CD4-positive, alpha-beta memory T cell (primary cell): ENCODE results near the gene TSR2. TPM values are rescaled to one million over a fixed set of nuclear protein-coding genes. Genes with fewer than 3 reads are reported as not detected.
A peak's percentile ranks its signal among the peaks of the same experiment; 100 is the strongest.

Source experiments
- CTCF ChIA-PET: fragments of 350-600 bp; sonication (Branson Sonifier 250); formaldehyde crosslinking; loops from one replicate; lab custom pipeline; 2021; ENCODE audit warnings: inconsistent platforms; ENCODE audit not compliant: partially characterized antibody; lab: Charles Lee
- POLR2A ChIA-PET: fragments of 350-600 bp; sonication (Branson Sonifier 250); formaldehyde crosslinking; loops from one replicate; lab custom pipeline; 2021; ENCODE audit not compliant: partially characterized antibody; lab: Charles Lee
- DNase-seq, 5 donors: peaks; one replicate each; pipeline versions ENCODE4 v3.0.0 to v3.0.0-alpha.2; 2020 to 2022; ENCODE audit warnings: mixed read lengths in 1 of 5
- H3K27ac ChIP-seq: one replicate; pipeline ENCODE4 v1.7.0; 2013; ENCODE audit warnings: low read depth, low read length
- H3K27me3 ChIP-seq: 2 replicates; pipeline ENCODE4 v1.7.0; 2013; ENCODE audit warnings: mild to moderate bottlenecking, low read length, moderate library complexity; ENCODE audit not compliant: insufficient read depth
- H3K36me3 ChIP-seq: 2 replicates; pipeline ENCODE4 v1.7.0; 2013; ENCODE audit warnings: mild to moderate bottlenecking, low read length, moderate library complexity; ENCODE audit not compliant: insufficient read depth
- H3K4me1 ChIP-seq: 2 replicates; pipeline ENCODE4 v1.7.0; 2013; ENCODE audit warnings: mild to moderate bottlenecking, low read length, moderate library complexity; ENCODE audit not compliant: insufficient read depth
- H3K4me3 ChIP-seq, 2 donors: one replicate each; pipeline ENCODE4 v1.7.0; 2013; ENCODE audit warnings: low read length in 2 of 2, mild to moderate bottlenecking in 1 of 2
- H3K9me3 ChIP-seq, 2 donors: one replicate each; pipeline ENCODE4 v1.7.0; 2013; ENCODE audit warnings: low read length in 2 of 2, control low read depth in 1 of 2; ENCODE audit not compliant: control insufficient read depth in 1 of 2
- H3K27ac Mint-ChIP-seq, 7 donors: one replicate each; pipeline ENCODE4 v1.8.0; 2020 to 2021; ENCODE audit warnings: mixed read lengths in 7 of 7, mild to moderate bottlenecking in 6 of 7, inconsistent platforms in 3 of 7, moderate library complexity in 3 of 7
- H3K27me3 Mint-ChIP-seq, 2 donors: one replicate each; pipeline ENCODE4 v1.8.0; 2020 to 2021; ENCODE audit warnings: mixed read lengths in 2 of 2
- H3K36me3 Mint-ChIP-seq, 2 donors: one replicate each; pipeline ENCODE4 v1.8.0; 2020 to 2021; ENCODE audit warnings: mixed read lengths in 2 of 2, inconsistent platforms in 1 of 2, mild to moderate bottlenecking in 1 of 2
- H3K4me1 Mint-ChIP-seq, 4 donors: one replicate each; pipeline ENCODE4 v1.8.0; 2020 to 2021; ENCODE audit warnings: mixed read lengths in 4 of 4, mild to moderate bottlenecking in 1 of 4
- H3K4me3 Mint-ChIP-seq, 8 donors: one replicate each; pipeline ENCODE4 v1.8.0; 2020 to 2021; ENCODE audit warnings: mixed read lengths in 8 of 8, mild to moderate bottlenecking in 7 of 8, moderate library complexity in 6 of 8, inconsistent platforms in 3 of 8
- H3K9me3 Mint-ChIP-seq, 8 donors: one replicate each; pipeline ENCODE4 v1.8.0; 2020 to 2021; ENCODE audit warnings: mixed read lengths in 8 of 8, mild to moderate bottlenecking in 5 of 8, inconsistent platforms in 3 of 8, moderate library complexity in 1 of 8
- intact Hi-C: fragments of 100-400 bp; cut with micrococcal nuclease; formaldehyde crosslinking; loops from one replicate; pipeline ENCODE4 v1.15.1; 2023
- polyA plus RNA-seq, 2 donors: library from polyadenylated mRNA; unstranded; fragments of 300-500 nt; fragmentation: Illumina TruSeq; gene quantifications; one replicate each; pipeline ENCODE4 v1.2.3, GENCODE V29; 2021
- total RNA-seq, 2 experiments: library from RNA; stranded (reverse); gene quantifications; one replicate each; pipeline ENCODE4 v1.2.3, GENCODE V29; 2021

Gene TSR2
- total and polyA plus RNA-seq, 4 experiments from 2014 or later = 39.2 to 78.1 (median 54.0) TPM

GRCh38 chrX:54442790-54443189 lies 2.6 kb downstream of the TSR2 start:
- H3K27ac Mint-ChIP-seq = no peak overlapping the region
- H3K27ac ChIP-seq = no peak overlapping the region
- intact Hi-C loops = loop anchor here (10.0 kb wide), 1 partner anchor 362 kb away; the partner anchor contains the start of gene MAGED2
- H3K9me3 Mint-ChIP-seq = no peaks in the 10 kb centered on the region
- ChIA-PET POLR2A (no interaction called here), CTCF (no interaction called here)
- no peaks in the 10 kb centered on the region for H3K27me3 ChIP-seq
- no peaks in the 10 kb centered on the region for H3K9me3 ChIP-seq
- H3K36me3 ChIP-seq = peaks cover 11% of the 10 kb centered on the region
- H3K4me1 Mint-ChIP-seq = peaks cover 16 to 35% (median 25%) of the 10 kb centered on the region in 4 donors
- no peak for DNase-seq
- H3K4me3 Mint-ChIP-seq = no peak overlapping the region
- no peak overlapping the region for H3K4me3 ChIP-seq
- H3K27me3 Mint-ChIP-seq = no peaks in the 10 kb centered on the region
- H3K4me1 ChIP-seq = peaks cover 26% of the 10 kb centered on the region
- peaks cover 4 to 43% of the 10 kb centered on the region in 2 donors for H3K36me3 Mint-ChIP-seq

DNA sequence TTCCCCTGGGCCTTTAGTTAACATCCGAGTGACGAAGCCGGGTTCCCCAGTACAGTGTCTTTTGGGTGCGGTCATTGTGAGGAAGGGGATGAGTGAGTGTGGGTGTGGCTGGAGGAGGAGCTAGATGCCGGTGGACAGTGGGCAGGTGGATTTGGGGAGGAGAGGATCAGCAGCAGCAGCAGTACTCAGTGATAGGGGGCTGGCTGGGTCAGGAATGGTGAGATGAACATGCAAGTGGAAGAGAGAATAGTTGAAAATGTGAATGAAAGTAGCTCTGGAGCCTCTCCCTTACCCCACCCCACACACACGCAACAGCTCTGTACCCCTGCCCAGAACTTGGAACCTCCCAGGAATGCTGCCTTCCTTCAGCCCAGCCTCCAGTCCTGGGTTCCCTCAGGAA lies 4.5 kb downstream of the TSR2 start:
- intact Hi-C loops = loop anchor here (10.0 kb wide), 1 partner anchor 360 kb away; the partner anchor contains the start of gene MAGED2
- Mint-ChIP-seq H3K27me3 (no peaks in the 10 kb centered on the region), H3K4me3 (no peak overlapping the region), H3K9me3 (no peaks in the 10 kb centered on the region), H3K36me3 (peaks cover 4 to 43% of the 10 kb centered on the region in 2 donors), H3K4me1 (peaks cover 16 to 33% (median 24%) of the 10 kb centered on the region in 4 donors), H3K27ac (peak overlapping the region in 1 of 7 donors; percentile 13)
- CTCF ChIA-PET = no interaction called here
- H3K27me3 ChIP-seq = no peaks in the 10 kb centered on the region
- DNase-seq = no peak
- H3K36me3 ChIP-seq = peaks cover 11% of the 10 kb centered on the region
- POLR2A ChIA-PET = no interaction called here
- no peak overlapping the region for H3K4me3 ChIP-seq
- H3K9me3 ChIP-seq = no peaks in the 10 kb centered on the region
- no peak overlapping the region for H3K27ac ChIP-seq
- H3K4me1 ChIP-seq = peaks cover 23% of the 10 kb centered on the region

DNA sequence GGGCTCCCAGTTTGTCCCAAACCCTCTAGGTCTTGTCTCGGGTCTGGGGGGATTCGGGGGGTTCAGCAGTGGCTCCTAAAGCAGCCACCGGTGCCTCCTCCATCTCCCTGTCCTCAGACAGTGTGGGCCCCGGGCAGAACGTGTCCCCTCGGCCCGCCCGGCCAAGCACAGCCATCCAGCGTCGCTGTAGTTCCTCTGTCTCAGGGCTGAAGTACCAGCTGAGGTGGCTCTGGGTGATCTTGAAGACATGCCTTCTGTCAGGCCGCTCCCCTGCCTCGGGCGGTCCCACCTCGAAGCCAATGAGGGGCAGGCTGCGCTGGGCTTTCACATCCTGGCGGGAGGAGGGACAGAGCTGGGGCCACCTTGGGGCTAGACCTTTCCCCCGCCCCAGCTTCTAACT lies 5.9 kb downstream of the TSR2 start:
- no peak overlapping the region for H3K4me3 ChIP-seq
- no peaks in the 10 kb centered on the region for H3K9me3 ChIP-seq
- H3K9me3 Mint-ChIP-seq = peaks cover 0 to under 1% (median 0%) of the 10 kb centered on the region in 8 donors
- H3K27me3 ChIP-seq = no peaks in the 10 kb centered on the region
- peaks cover 17% of the 10 kb centered on the region for H3K4me1 ChIP-seq
- ChIA-PET CTCF (no interaction called here), POLR2A (no interaction called here)
- no peak overlapping the region for H3K27ac ChIP-seq
- no peak for DNase-seq
- H3K4me1 Mint-ChIP-seq = peaks cover 11 to 23% (median 17%) of the 10 kb centered on the region in 4 donors
- H3K27me3 Mint-ChIP-seq = no peaks in the 10 kb centered on the region
- H3K27ac Mint-ChIP-seq = no peak overlapping the region
- intact Hi-C loops = loop anchor here (10.0 kb wide), 1 partner anchor 359 kb away; the partner anchor contains the start of gene MAGED2
- H3K36me3 Mint-ChIP-seq = peaks cover 9 to 41% of the 10 kb centered on the region in 2 donors
- no peak overlapping the region for H3K4me3 Mint-ChIP-seq
- H3K36me3 ChIP-seq = peaks cover 11% of the 10 kb centered on the region

GRCh38 chrX:54447461-54447860 lies 7.3 kb downstream of the TSR2 start:
- intact Hi-C loops = loop anchor here (10.0 kb wide), 1 partner anchor 357 kb away; the partner anchor contains the start of gene MAGED2
- DNase-seq = peak in 1 of 5 donors; percentile 11
- Histone ChIP-seq H3K27ac (no peak overlapping the region), H3K4me1 (peaks cover 3% of the 10 kb centered on the region), H3K27me3 (no peaks in the 10 kb centered on the region), H3K36me3 (peaks cover 11% of the 10 kb centered on the region), H3K9me3 (no peaks in the 10 kb centered on the region), H3K4me3 (no peak overlapping the region)
- no peak overlapping the region for H3K4me3 Mint-ChIP-seq
- H3K4me1 Mint-ChIP-seq = peaks cover 4 to 10% (median 5%) of the 10 kb centered on the region in 4 donors
- CTCF ChIA-PET = no interaction called here
- H3K9me3 Mint-ChIP-seq = peaks cover 0 to 1% (median 0%) of the 10 kb centered on the region in 8 donors
- POLR2A ChIA-PET = no interaction called here
- no peaks in the 10 kb centered on the region for H3K27me3 Mint-ChIP-seq
- no peak overlapping the region for H3K27ac Mint-ChIP-seq
- H3K36me3 Mint-ChIP-seq = peaks cover 9 to 32% of the 10 kb centered on the region in 2 donors

DNA sequence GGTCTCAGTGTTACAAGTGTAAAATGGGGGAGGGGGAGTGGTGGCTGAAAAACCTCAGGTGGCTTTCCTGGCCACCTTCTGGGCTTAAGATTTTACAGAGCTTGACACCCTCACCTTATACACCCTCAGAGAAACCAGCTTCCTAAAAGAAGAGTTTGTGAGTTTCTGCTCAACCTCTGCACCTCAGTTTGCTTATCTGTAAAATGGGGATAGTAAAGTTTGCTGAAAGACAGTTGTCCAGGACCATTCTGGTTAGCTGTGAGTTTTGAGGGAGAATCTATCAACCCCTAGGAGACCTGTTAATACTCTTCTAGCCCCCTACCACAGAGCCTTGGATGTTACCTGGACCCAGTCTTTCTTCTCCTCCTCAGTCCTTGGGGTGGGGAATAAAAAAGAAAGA lies 9.7 kb downstream of the TSR2 start:
- Mint-ChIP-seq H3K27ac (no peak overlapping the region), H3K27me3 (no peaks in the 10 kb centered on the region), H3K9me3 (peaks cover 0 to 1% (median 0%) of the 10 kb centered on the region in 8 donors), H3K4me3 (no peak overlapping the region), H3K4me1 (peaks cover 0 to 1% (median 0%) of the 10 kb centered on the region in 4 donors), H3K36me3 (peaks cover 4 to 12% of the 10 kb centered on the region in 2 donors)
- H3K36me3 ChIP-seq = no peaks in the 10 kb centered on the region
- no peak for DNase-seq
- H3K9me3 ChIP-seq = no peaks in the 10 kb centered on the region
- no peak overlapping the region for H3K27ac ChIP-seq
- ChIA-PET POLR2A (no interaction called here), CTCF (no interaction called here)
- H3K27me3 ChIP-seq = no peaks in the 10 kb centered on the region
- H3K4me1 ChIP-seq = no peaks in the 10 kb centered on the region
- no peak overlapping the region for H3K4me3 ChIP-seq
- intact Hi-C loops = loop anchor here (10.0 kb wide), 1 partner anchor 355 kb away; the partner anchor contains the start of gene MAGED2

GRCh38 chrX:54452920-54453319 lies 12.7 kb downstream of the TSR2 start:
- intact Hi-C loops = no loop called here

GRCh38 chrX:54470054-54470760 lies 30.0 kb downstream of the TSR2 start:
- Mint-ChIP-seq H3K27me3 (no peaks in the 10 kb centered on the region), H3K4me3 (no peak overlapping the region), H3K9me3 (no peaks in the 10 kb centered on the region), H3K4me1 (no peaks in the 10 kb centered on the region), H3K27ac (no peak overlapping the region), H3K36me3 (no peaks in the 10 kb centered on the region)
- intact Hi-C loops = no loop called here
- Histone ChIP-seq H3K36me3 (no peaks in the 10 kb centered on the region), H3K27me3 (no peaks in the 10 kb centered on the region), H3K4me3 (no peak overlapping the region), H3K27ac (no peak overlapping the region), H3K9me3 (no peaks in the 10 kb centered on the region), H3K4me1 (no peaks in the 10 kb centered on the region)
- ChIA-PET POLR2A (no interaction called here), CTCF (interaction anchor here (0.7 kb wide), 1 partner anchor 587 kb away, joined by 3 read pairs; no protein-coding TSS in a partner anchor)
- no peak for DNase-seq

More at GRCh38 chrX:54452920-54453319, 12.7 kb downstream of the TSR2 start:
- Histone ChIP-seq H3K27me3 (no peaks in the 10 kb centered on the region), H3K4me1 (no peaks in the 10 kb centered on the region), H3K27ac (no peak overlapping the region), H3K4me3 (no peak overlapping the region), H3K9me3 (no peaks in the 10 kb centered on the region), H3K36me3 (no peaks in the 10 kb centered on the region)
- POLR2A ChIA-PET = no interaction called here
- Mint-ChIP-seq H3K27ac (peak overlapping the region in 1 of 7 donors; percentile 39), H3K4me3 (no peak overlapping the region), H3K4me1 (no peaks in the 10 kb centered on the region), H3K9me3 (peaks cover 0 to 1% (median 0%) of the 10 kb centered on the region in 8 donors), H3K27me3 (no peaks in the 10 kb centered on the region), H3K36me3 (peaks cover 2 to 4% of the 10 kb centered on the region in 2 donors)
- no peak for DNase-seq
- CTCF ChIA-PET = no interaction called here
